B cell (primary cell): ENCODE data around the gene NKAIN2.

Source experiments
- CTCF ChIP-seq: fragments of 200-600 bp; IDR thresholded peaks from one replicate; pipeline ENCODE4 v1.8.0; 2022; ENCODE audit warnings: antibody characterized with exemption, mild to moderate bottlenecking
- EZH2 ChIP-seq: IDR thresholded peaks from 2 replicates; pipeline ENCODE4 v1.6.1; 2012; ENCODE audit warnings: borderline replicate concordance, low read depth, mild to moderate bottlenecking, moderate library complexity, low read length; ENCODE audit not compliant: insufficient read depth, poor library complexity, severe bottlenecking

GRCh38 chr6:124770784-124771183 is 967.1 kb downstream of the NKAIN2 start:
- TF ChIP-seq CTCF (no peak), EZH2 (no peak)
